Skeletal muscle cell (primary cell): ENCODE measurements around the gene POR.

Source experiments
- DNase-seq: peaks from one replicate; pipeline ENCODE4 v3.0.0-alpha.2; 2010; ENCODE audit warnings: low read depth
- H3K4me3 ChIP-seq: 2 replicates; pipeline ENCODE4 v1.5.1; 2011; ENCODE audit warnings: low read depth, mild to moderate bottlenecking, control low read depth, low read length, moderate library complexity

POR gene

DNA sequence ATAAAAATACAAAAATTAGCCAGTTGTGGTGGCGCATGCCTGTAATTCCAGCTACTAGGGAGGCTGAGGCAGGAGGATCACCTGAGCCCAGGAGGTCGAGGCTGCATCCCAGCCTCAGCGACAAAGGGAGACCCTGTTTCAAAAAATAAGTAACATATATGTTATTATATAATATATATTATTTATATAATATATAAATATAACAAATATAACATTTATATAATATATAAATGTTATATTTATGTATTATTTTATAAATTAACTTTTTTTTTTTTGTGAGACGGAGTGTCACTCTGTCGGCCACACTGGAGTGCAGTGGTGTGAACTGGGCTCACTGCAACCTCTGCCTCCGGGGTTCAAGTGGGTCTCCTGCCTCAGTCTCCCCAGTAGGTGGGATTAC lies 1.5 kb upstream of the POR start:
- no peak for DNase-seq
- H3K4me3 ChIP-seq, result no peak overlapping the region

DNA sequence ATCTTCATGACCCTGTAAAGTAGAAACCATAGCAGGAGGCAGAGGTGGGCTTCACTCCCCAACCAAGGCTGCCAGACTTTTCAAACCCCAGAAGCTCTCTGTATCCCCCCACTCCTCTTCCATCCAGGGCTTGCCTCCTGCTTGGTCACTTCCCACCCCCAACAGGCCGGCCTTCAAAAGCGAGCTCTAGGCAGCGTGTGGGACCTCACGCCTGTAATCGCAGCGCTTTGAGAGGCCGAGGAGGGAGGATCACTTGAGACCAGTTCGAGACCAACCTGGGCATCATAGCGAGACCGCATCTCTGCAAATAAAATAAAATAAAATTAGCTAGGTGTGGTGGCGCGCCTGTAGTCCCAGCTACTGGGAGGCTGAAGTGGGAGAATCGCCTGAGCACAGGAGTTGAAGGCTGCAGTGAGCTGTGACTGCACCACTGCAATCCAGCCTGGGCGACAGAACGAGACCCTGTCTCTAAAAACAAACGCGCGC lies 743 bp upstream of the POR start:
- DNase-seq, result no peak
- peak overlapping the region; percentile 83 for H3K4me3 ChIP-seq

GRCh38 chr7:75915416-75916156 lies 631 bp downstream of the POR start:
- peak overlapping the region; percentile 83 for H3K4me3 ChIP-seq
- no peak for DNase-seq

DNA sequence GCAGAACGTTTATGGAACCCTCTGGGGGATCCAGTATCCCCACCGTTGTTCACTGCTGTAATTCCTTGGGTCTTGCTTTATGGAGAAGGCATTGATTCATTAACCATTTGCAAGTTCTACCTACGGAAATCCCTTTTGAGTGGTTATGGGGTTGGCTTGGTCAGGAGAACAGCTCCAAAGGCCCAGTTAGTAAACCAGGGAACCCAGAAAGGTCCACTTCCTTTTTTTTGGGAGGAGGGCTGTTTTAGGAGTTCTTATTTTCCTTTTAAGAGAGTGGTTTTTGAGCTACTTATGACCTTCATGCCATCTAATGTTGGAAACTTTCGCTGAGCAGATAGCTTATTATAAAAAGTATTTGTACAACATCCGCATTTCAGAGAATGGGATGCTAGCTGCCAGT lies 1.3 kb downstream of the POR start:
- no peak for DNase-seq
- peak overlapping the region; percentile 83 for H3K4me3 ChIP-seq

DNA sequence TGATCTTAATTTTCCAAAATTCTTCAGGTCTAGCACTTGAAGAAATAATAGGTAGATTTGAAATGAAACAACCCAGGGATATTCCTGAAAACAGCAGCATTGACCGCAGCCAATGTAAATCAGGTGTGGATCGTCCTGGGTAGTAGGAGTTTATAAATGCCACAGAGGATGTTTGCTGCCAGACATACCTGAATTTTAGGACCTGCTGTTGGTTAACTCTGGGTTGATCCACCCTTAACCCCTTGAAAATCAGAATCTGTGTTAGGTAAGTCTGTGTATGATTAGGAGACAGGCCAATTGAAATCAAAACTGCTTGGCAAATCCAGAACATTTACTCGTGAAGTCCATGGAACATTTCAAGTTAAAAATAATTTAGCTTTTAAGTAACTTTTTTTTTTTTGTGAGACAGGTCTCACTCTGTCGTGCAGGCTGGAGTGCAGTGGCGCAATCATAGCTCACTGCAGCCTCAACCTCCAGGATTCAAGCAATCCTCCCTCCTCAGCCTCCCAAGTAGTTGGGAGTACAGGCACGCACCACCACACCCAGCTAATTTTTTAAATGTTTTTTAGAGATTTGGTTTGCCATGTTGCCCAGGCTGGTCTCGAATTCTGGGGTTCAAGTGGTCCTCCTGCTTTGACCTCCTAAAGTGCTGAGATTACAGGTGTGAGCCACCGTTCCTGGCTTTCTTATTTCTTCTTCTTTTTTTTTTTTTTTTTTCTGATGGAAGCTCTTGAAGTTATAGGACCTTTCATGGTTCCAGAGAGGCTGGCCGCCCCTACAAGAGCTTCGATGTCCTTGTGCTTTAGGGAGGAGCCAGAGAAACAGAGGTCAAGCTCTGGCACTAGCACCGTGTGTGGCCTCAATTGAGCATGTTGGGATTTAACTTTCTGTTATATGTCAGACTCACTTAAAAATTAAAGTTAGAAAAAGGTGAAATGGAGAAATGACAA lies 2.0 kb downstream of the POR start:
- no peak for DNase-seq
- no peak overlapping the region for H3K4me3 ChIP-seq

DNA sequence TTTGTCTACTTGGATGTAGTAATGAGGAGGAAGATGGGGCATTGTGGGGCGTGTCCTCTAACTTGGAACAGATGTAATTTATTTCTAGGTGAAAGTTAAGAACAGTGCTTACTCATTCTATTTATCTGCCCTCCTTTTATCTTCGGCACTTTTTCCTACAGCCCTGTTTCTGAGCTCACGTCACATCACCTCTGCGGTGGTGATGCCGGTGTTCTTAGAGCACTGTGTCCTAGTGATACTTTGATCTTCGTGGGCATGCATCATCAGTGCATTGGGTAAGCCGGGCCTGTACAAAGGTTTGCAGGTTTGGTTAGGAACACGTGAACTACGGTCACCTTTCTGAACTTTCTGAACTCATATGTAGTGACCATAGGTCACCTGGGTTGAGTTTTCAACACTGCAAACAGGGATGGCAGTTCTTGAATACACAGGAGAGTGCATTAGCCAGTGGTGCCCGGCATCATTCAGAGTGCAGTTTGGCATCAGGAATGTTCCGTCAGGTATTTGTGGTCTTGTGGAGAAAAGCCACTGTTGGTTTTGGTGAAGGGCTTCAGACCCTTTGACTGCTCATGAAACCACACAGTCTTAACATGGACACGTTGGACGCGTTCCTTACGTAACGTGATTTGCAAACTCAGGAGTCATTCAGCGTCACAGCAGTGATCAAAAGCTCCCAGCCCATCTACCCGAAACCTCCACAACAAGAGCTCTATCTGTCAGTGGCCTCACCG lies 5.6 kb downstream of the POR start:
- DNase-seq, result no peak
- H3K4me3 ChIP-seq, result no peak overlapping the region

- no peak overlapping the region for H3K4me3 ChIP-seq
- no peak for DNase-seq
Measured at GRCh38 chr7:75921479-75921878, 6.5 kb downstream of the POR start.

GRCh38 chr7:75922966-75923603 lies 8.1 kb downstream of the POR start:
- no peak for DNase-seq
- H3K4me3 ChIP-seq, result no peak overlapping the region

- no peak overlapping the region for H3K4me3 ChIP-seq
- no peak for DNase-seq
Measured at GRCh38 chr7:75924256-75924655, 9.3 kb downstream of the POR start.

GRCh38 chr7:75924889-75925288 lies 9.9 kb downstream of the POR start:
- no peak for DNase-seq
- H3K4me3 ChIP-seq, result no peak overlapping the region

DNA sequence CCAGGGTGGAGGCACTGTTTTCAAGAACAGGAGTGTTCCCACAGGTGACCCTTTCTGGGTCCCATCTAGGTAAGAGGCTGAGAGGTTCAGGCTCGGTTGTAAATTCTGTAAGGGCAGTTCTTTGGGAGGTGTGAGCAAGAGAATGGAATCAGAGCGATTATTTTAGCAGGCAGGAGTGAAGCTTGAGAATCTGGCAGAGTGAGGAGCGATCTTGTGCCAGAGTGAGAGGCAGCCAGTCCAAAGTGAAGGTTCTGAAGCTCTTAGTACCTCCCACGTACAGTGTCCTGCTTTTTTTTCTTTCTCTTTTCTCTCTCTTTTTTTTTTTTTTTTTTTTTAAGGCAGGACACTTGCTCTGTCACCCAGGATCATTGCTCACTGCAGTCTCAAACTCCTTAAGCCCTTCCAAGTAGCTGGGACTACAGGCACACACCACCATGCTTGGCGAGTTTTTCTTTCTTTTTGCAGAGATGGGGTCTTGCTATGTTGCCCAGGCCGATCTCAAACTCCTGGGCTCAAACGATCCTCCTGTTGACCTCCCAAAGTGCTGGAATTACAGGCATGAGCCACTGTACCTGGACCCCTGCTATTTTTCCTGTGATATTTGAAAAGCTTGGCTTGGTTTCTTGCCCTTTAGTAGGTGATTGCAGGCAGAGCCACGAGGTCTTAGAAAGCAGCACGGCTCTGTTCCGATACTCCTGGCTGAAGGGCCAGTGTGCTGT lies 10.9 kb downstream of the POR start:
- H3K4me3 ChIP-seq, result no peak overlapping the region
- no peak for DNase-seq

GRCh38 chr7:75928568-75928914 lies 13.6 kb downstream of the POR start:
- no peak for DNase-seq
- H3K4me3 ChIP-seq, result no peak overlapping the region

DNA sequence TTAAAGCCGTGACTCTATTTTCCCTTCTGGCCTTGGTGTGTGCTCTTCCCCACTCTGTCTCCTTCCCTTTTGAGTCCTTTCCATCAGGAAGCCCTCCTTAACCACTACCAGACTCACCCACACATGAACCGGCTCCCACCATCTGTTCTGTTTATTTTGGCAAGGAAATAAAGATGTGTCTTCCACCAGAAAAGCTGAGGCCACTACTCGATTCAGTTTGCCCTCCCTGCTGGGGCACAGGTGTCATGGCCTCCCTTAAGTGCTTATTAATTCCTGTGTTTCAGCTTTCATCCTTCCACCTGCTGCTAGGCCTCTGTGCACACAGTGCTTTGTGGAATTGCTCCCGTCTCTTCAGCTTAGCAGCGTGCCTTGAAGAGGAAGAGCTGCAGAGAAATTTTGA lies 16.7 kb downstream of the POR start:
- H3K4me3 ChIP-seq, result no peak overlapping the region
- no peak for DNase-seq

- H3K4me3 ChIP-seq, result no peak overlapping the region
- peak; percentile 87 for DNase-seq
Measured at GRCh38 chr7:75937958-75938786, 23.2 kb downstream of the POR start.

GRCh38 chr7:75938921-75939320 lies 24.0 kb downstream of the POR start:
- DNase-seq, result no peak

DNA sequence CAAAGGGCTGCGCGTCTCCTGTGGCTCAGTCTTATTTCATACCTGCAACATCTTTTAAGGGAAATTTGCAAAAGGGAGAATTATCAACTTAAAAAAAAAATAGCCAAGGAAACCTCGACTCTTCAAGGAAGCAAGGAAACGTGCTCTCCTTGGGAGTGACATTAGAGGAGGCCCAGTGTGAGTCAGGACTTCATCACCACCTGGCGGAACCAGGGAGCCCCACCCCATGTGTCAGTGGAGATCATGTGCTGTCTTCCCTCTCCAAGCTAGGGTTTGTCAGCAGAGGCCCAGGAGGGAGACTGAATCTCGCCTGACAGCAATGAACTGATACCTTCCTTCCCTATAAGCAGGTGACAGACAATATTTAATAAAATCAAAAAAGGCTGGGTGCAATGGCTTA lies 28.9 kb downstream of the POR start:
- H3K4me3 ChIP-seq, result no peak overlapping the region
- no peak for DNase-seq

More at GRCh38 chr7:75938921-75939320, 24.0 kb downstream of the POR start:
- H3K4me3 ChIP-seq, result no peak overlapping the region

GRCh38 chr7:75944507-75944906 lies 29.6 kb downstream of the POR start:
- no peak overlapping the region for H3K4me3 ChIP-seq
- no peak for DNase-seq
